CD14-positive monocyte (primary cell): ENCODE measurements around the gene LARP7. TPM values are rescaled to one million over a fixed set of nuclear protein-coding genes. Genes with fewer than 3 reads are reported as not detected.

ENCODE experiments used
- DNase-seq, 3 donors: peaks; one replicate each; pipeline ENCODE4 v3.0.0-alpha.2; 2011 to 2022
- H2AFZ ChIP-seq: 2 replicates; pipeline ENCODE4 v1.6.0; 2012; ENCODE audit warnings: mild to moderate bottlenecking, low read depth, low read length, inconsistent platforms; ENCODE audit not compliant: insufficient read depth, poor library complexity, severe bottlenecking
- H3K27ac ChIP-seq, 2 donors: 1 replicate in 1 of 2; 2 replicates in 1 of 2; pipeline ENCODE4 v1.5.1; 2012 to 2013; ENCODE audit warnings: low read length in 2 of 2, control low read depth in 1 of 2, inconsistent platforms in 1 of 2, low read depth in 1 of 2, mild to moderate bottlenecking in 1 of 2
- H3K27me3 ChIP-seq, 2 donors: one replicate each; pipeline versions ENCODE4 v1.6.0 to v1.6.1; 2011 to 2013; ENCODE audit warnings: low read length in 2 of 2; ENCODE audit not compliant: control insufficient read depth in 2 of 2, insufficient read depth in 2 of 2
- H3K36me3 ChIP-seq, 2 donors: replicated peaks in 1 of 2; 1 replicate in 1 of 2; 2 replicates in 1 of 2; pipeline versions ENCODE4 v1.5.1 to v1.6.1; 2012 to 2013; ENCODE audit warnings: low read length in 2 of 2, control low read depth in 1 of 2, inconsistent platforms in 1 of 2, mild to moderate bottlenecking in 1 of 2; ENCODE audit not compliant: insufficient read depth in 2 of 2, control insufficient read depth in 1 of 2
- H3K4me1 ChIP-seq, 2 donors: 1 replicate in 1 of 2; 2 replicates in 1 of 2; pipeline versions ENCODE4 v1.5.1 to v1.6.1; 2012 to 2013; ENCODE audit warnings: low read length in 2 of 2, control low read depth in 1 of 2, inconsistent platforms in 1 of 2, mild to moderate bottlenecking in 1 of 2, moderate library complexity in 1 of 2; ENCODE audit not compliant: insufficient read depth in 2 of 2, control insufficient read depth in 1 of 2
- H3K4me2 ChIP-seq: replicated peaks from 2 replicates; pipeline ENCODE3; 2012; ENCODE audit warnings: low read length, moderate library complexity, mild to moderate bottlenecking; ENCODE audit not compliant: poor library complexity, severe bottlenecking; ENCODE audit errors: extremely low read depth
- H3K4me3 ChIP-seq, 3 experiments: fragments of 200-600 bp in 1 of 3; sonication (generic) in 1 of 3; replicated peaks in 1 of 3; 1 replicate in 2 of 3; 2 replicates in 1 of 3; pipeline ENCODE4 v1.5.1; 2011 to 2013; ENCODE audit warnings: low read length in 3 of 3, mild to moderate bottlenecking in 3 of 3, control low read depth in 2 of 3, low read depth in 2 of 3, inconsistent platforms in 1 of 3, moderate library complexity in 1 of 3
- H3K79me2 ChIP-seq: 2 replicates; pipeline ENCODE4 v1.6.0; 2012; ENCODE audit warnings: mild to moderate bottlenecking, control low read depth, inconsistent platforms, low read length, moderate library complexity; ENCODE audit not compliant: insufficient read depth
- H3K9ac ChIP-seq: 2 replicates; pipeline ENCODE4 v1.6.0; 2017; ENCODE audit warnings: low read length, mild to moderate bottlenecking; ENCODE audit not compliant: insufficient read depth, poor library complexity, severe bottlenecking
- H3K9me3 ChIP-seq, 2 donors: replicated peaks in 1 of 2; 1 replicate in 1 of 2; 2 replicates in 1 of 2; pipeline versions ENCODE4 v1.5.1 to v1.6.1; 2012 to 2013; ENCODE audit warnings: low read length in 2 of 2, control low read depth in 1 of 2; ENCODE audit not compliant: control insufficient read depth in 1 of 2, insufficient read depth in 1 of 2
- H4K20me1 ChIP-seq: 2 replicates; pipeline ENCODE4 v1.6.0; 2012; ENCODE audit warnings: mild to moderate bottlenecking, low read length, control low read depth, moderate library complexity; ENCODE audit not compliant: insufficient read depth
- H3K27ac Mint-ChIP-seq, 7 donors: one replicate each; pipeline ENCODE4 v1.8.0; 2020; ENCODE audit warnings: mild to moderate bottlenecking in 7 of 7, mixed read lengths in 7 of 7, moderate library complexity in 6 of 7, inconsistent platforms in 2 of 7
- H3K27me3 Mint-ChIP-seq, 3 donors: one replicate each; pipeline ENCODE4 v1.8.0; 2021 to 2022; ENCODE audit warnings: low read depth in 3 of 3, mild to moderate bottlenecking in 3 of 3, mixed read lengths in 3 of 3, moderate library complexity in 3 of 3, inconsistent platforms in 1 of 3
- H3K36me3 Mint-ChIP-seq, 2 donors: one replicate each; pipeline ENCODE4 v1.8.0; 2020; ENCODE audit warnings: mixed read lengths in 2 of 2, inconsistent platforms in 1 of 2, mild to moderate bottlenecking in 1 of 2
- H3K4me1 Mint-ChIP-seq: one replicate; pipeline ENCODE4 v1.8.0; 2020; ENCODE audit warnings: mild to moderate bottlenecking, mixed read lengths
- H3K4me3 Mint-ChIP-seq, 2 donors: one replicate each; pipeline ENCODE4 v1.8.0; 2020; ENCODE audit warnings: mild to moderate bottlenecking in 2 of 2, mixed read lengths in 2 of 2, moderate library complexity in 1 of 2
- H3K9me3 Mint-ChIP-seq, 7 donors: one replicate each; pipeline ENCODE4 v1.8.0; 2020 to 2022; ENCODE audit warnings: mixed read lengths in 7 of 7, mild to moderate bottlenecking in 6 of 7, moderate library complexity in 6 of 7, inconsistent platforms in 2 of 7
- CTCF ChIP-seq: fragments of 200-600 bp; IDR thresholded peaks from one replicate; pipeline ENCODE4 v1.8.0; 2022; ENCODE audit warnings: antibody characterized with exemption, mild to moderate bottlenecking
- whole genome bisulfite sequencing: methylation state at CpG from one replicate; pipeline ENCODE4 v1.1.5; 2013; ENCODE audit warnings: missing lambda C conversion rate; ENCODE audit not compliant: insufficient coverage; 5-methylcytosine and 5-hydroxymethylcytosine counted together
- intact Hi-C, 2 donors: fragments of 100-400 bp; cut with micrococcal nuclease; formaldehyde crosslinking; loops; one replicate each; pipeline versions ENCODE4 v1.15.0 to v1.15.1; 2023
- polyA plus RNA-seq, 3 donors: library from polyadenylated mRNA; depleted of rRNA in 1 of 3; unstranded in 2 of 3; stranded (reverse) in 1 of 3; fragments of 300-500 nt in 2 of 3; fragments of >200 nt in 1 of 3; fragmentation: Illumina TruSeq in 2 of 3; gene quantifications; 1 replicate in 2 of 3; 2 replicates in 1 of 3; pipeline ENCODE4 v1.2.3, GENCODE V29; 2012 to 2021

Gene LARP7
- polyA plus RNA-seq, 3 donors: 12.5 to 20.7 (median 14.1) TPM

GRCh38 chr4:112649055-112649408 lies 12.1 kb downstream of the LARP7 start:
- Mint-ChIP-seq H3K27me3 (peaks cover 0 to 2% (median 0%) of the 10 kb centered on the region in 3 donors), H3K4me1 (no peaks in the 10 kb centered on the region), H3K36me3 (peaks cover 67 to 88% of the 10 kb centered on the region in 2 donors), H3K4me3 (no peak overlapping the region), H3K9me3 (no peaks in the 10 kb centered on the region), H3K27ac (no peak overlapping the region)
- H3K79me2 ChIP-seq: peaks cover under 1% of the 10 kb centered on the region
- WGBS: no CpG with 5 or more reads among the region's 2 CpGs
- H2AFZ ChIP-seq: no peak overlapping the region
- intact Hi-C loops: no loop called here
- no peak overlapping the region for H3K9ac ChIP-seq
- no peak overlapping the region for H3K4me2 ChIP-seq
- DNase-seq: no peak
- no peak for TF ChIP-seq CTCF
- H3K4me3 ChIP-seq: no peak overlapping the region
- no peaks in the 10 kb centered on the region for H3K9me3 ChIP-seq
- H3K36me3 ChIP-seq: peaks cover 88 to 91% of the 10 kb centered on the region in 2 donors
- no peak overlapping the region for H3K27ac ChIP-seq
- no peaks in the 10 kb centered on the region for H4K20me1 ChIP-seq
- H3K27me3 ChIP-seq: no peaks in the 10 kb centered on the region
- no peaks in the 10 kb centered on the region for H3K4me1 ChIP-seq

- no peak overlapping the region for H2AFZ ChIP-seq
- Mint-ChIP-seq H3K9me3 (no peaks in the 10 kb centered on the region), H3K27ac (no peak overlapping the region), H3K27me3 (peaks cover 0 to 2% (median 0%) of the 10 kb centered on the region in 3 donors), H3K36me3 (peaks cover 74 to 92% of the 10 kb centered on the region in 2 donors), H3K4me3 (no peak overlapping the region), H3K4me1 (no peaks in the 10 kb centered on the region)
- H3K27me3 ChIP-seq: no peaks in the 10 kb centered on the region
- no peak overlapping the region for H3K4me3 ChIP-seq
- no CpG with 5 or more reads among the region's 4 CpGs for WGBS
- no peak overlapping the region for H3K27ac ChIP-seq
- intact Hi-C loops: no loop called here
- no peaks in the 10 kb centered on the region for H3K9me3 ChIP-seq
- peaks cover 92 to 100% of the 10 kb centered on the region in 2 donors for H3K36me3 ChIP-seq
- no peak overlapping the region for H3K9ac ChIP-seq
- no peak for TF ChIP-seq CTCF
- no peak for DNase-seq
- H4K20me1 ChIP-seq: no peaks in the 10 kb centered on the region
- H3K4me2 ChIP-seq: no peak overlapping the region
- no peaks in the 10 kb centered on the region for H3K4me1 ChIP-seq
- H3K79me2 ChIP-seq: no peaks in the 10 kb centered on the region
These were observed 13.4 kb downstream of the LARP7 start for GRCh38 chr4:112650332-112650731.
